GM18519 (cell line): ENCODE measurements around the gene PGM2.

Experiments
- ATAC-seq: cut with Tn5 transposase; IDR thresholded peaks from one replicate; pipeline ENCODE4 v1.9.1; 2021; ENCODE audit warnings: mild to moderate bottlenecking, moderate library complexity; ENCODE audit not compliant: unreplicated experiment, low FRiP score

The PGM2 gene

GRCh38 chr4:37858872-37859271 is 32.4 kb downstream of the PGM2 start:
- no peak for ATAC-seq

DNA sequence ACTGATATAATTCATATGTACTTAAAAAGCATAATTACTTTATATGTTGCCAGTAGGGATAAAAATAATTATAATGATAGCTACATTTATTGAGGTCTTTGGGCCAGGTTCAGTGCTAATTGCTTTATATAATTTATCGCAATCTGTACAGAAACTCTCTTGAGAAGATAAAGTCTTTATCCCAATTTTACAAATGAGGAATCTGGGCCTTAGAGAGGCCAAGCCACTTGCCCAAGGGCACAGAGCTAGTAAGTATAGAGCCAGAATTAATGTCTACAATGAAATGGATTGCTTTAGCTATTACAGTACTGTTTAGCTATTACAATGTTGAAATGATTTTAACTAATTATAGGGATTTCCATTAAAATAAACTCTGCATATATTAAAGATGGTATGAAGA is 33.8 kb downstream of the PGM2 start:
- no peak for ATAC-seq

DNA sequence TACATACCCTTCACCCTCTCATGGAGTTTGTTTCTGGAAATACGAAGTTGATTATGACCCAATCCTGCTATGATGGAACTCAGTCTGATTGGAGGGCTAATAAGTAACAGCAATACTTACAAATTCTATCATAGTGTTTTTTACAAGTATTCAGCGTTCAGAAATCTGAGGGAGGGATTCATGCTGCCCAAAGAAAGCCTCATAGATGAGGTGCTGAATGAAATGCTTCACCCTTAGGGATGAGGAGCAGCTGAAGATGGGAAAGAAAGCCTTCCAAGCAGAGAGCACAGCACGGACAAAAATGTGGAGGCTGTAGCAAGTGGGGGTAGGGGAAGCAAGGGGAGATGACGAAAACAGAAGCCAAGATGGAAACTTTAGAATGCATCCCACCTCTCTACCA is 36.5 kb downstream of the PGM2 start:
- no peak for ATAC-seq

DNA sequence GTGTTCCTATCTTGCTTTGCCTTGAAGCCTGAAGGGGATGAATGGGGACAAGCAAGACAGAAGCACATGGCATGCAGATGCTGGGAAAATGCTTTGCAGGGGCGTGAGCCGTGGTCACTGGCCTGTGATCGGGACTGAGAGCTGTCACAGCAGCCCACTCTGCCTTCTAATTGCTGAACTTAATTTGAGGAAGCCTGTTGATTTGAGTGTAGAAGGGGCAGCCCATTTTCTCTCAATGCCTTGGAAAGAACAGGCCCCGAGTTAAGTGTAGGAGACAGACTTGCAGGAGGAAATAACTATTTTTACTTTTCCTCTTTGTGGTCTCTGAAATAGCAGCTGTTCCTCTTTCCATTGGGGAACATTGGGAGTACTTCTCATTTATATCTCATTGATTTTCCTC is 38.3 kb downstream of the PGM2 start:
- no peak for ATAC-seq

GRCh38 chr4:37865450-37865849 is 39.0 kb downstream of the PGM2 start:
- ATAC-seq, result no peak

GRCh38 chr4:37867102-37867501 is 40.6 kb downstream of the PGM2 start:
- no peak for ATAC-seq

GRCh38 chr4:37868238-37868637 is 41.8 kb downstream of the PGM2 start:
- ATAC-seq, result no peak

DNA sequence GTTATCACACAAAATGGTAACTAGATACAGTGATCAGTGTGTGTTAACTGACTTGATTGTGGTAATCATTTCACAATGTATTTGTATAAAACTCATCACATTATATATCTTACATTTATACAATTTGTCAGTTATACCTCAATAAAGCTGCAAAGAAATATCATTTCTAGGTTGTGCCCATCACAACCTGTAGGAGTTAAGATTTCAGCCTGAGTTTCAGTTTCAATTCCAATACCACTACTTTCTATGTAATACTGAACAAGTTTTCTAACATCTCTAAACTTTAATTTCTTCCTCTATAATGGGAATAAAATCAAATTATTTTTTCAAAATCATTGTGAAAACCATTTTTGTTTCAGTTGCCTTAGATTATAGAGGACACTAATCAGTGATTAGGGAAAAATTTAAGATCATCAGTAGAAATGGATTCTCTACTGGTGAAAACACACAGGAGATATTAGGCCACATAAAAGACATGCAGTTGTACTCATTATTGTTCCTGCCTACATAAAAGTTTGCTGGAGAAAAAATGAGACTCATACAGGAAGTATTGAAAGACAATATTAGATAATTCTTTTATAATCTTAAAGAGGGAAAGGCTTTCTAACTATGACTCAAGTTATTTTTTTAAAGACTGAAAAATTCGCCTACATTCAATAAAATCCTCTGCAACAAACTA is 46.0 kb downstream of the PGM2 start:
- ATAC-seq, result no peak

GRCh38 chr4:37873386-37873785 is 46.9 kb downstream of the PGM2 start:
- no peak for ATAC-seq

GRCh38 chr4:37876156-37876555 is 49.7 kb downstream of the PGM2 start:
- ATAC-seq, result no peak

- no peak for ATAC-seq
Measured at GRCh38 chr4:37879365-37879764, 52.9 kb downstream of the PGM2 start.

- ATAC-seq, result no peak
Measured at GRCh38 chr4:37881811-37882210, 55.3 kb downstream of the PGM2 start.

DNA sequence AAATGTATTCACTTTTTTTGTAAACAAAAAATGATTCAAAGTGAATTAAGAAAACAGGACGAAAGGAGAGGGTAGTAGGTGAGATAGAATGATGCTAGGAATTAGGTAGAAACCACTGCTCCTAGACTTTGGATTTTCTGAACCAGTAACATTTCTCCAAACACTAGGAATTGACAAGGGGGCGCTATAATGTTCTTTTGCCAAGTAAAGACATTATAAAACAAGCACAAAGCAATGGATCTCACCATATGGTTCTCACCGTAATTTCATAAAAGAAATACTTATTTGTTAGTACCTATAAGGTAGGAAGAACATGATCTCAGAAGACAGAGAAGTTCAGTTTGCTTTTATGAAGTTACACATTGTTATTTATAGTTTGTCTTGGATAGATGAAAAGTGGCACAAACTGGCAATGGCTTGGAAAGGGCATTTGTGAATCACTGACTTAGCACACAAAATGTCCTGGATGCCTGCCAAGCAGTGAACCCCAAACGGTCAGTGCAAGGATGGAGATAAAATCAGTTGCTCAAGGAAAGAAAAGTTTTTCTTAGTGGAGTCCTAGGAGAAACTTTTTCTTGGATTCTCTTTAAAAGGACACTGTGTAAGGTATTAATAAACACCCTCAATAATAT is 56.3 kb downstream of the PGM2 start:
- ATAC-seq, result no peak

GRCh38 chr4:37884855-37885487 is 58.5 kb downstream of the PGM2 start:
- no peak for ATAC-seq

- no peak for ATAC-seq
Measured at GRCh38 chr4:37885496-37885895, 59.0 kb downstream of the PGM2 start.

DNA sequence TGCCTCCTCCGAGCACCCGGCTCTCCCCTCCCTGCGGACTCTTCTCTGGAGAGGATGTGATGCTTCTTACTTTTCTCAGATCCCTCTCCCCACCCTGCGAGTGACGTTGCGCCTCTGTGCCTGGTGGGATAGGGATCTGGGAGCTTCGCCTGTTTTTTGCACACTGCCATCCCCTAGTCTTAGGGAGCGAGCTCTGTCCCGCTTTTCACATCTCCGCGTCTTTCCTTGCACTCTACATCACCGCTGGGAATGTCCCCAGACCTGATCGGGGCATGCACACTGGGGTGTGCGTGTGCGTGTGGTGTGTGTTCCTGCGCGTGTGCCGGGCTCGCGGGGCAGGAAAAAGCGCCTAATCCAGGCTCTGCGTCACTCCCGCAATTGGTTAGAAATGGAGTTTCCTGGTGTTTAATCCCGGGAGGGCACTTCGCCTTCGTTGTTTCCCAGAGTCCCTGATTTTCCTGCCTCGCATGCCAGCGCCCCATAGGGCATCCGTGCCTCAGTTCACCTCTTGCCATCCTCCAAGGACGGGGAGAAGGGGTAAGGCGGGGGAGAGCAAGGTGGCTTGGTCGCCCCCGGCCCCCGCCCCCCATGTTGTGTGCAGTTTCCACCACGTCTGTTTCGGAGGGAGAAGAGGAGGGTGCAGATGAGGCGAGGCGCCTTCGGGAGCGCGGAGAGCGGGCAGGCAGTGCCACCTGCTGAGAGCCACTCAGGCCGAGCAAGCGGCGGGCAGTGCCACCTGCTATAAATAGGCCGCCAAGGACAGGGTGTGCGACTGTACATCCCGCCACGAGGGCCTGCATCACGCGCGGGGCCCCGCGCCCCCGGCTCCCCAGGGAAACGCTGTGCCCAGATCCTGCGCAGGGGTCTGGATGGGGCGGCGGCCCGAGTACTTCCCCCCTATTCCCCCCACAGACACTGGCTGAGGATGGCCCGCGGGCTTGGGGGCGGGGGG is 63.6 kb downstream of the PGM2 start:
- no peak for ATAC-seq

GRCh38 chr4:37890801-37891259 is 64.3 kb downstream of the PGM2 start, which contains the start of gene TBC1D1:
Gene TBC1D1, plus strand, starts transcription at chr4:37891084. Its CDS starts 11,012 bp downstream, at chr4:37902096.
- ATAC-seq, result no peak

- peak; percentile 58 for ATAC-seq
Measured at GRCh38 chr4:37891260-37892159, 65.0 kb downstream of the PGM2 start.

GRCh38 chr4:37892641-37893040 is 66.2 kb downstream of the PGM2 start:
- ATAC-seq, result peak; percentile 30

DNA sequence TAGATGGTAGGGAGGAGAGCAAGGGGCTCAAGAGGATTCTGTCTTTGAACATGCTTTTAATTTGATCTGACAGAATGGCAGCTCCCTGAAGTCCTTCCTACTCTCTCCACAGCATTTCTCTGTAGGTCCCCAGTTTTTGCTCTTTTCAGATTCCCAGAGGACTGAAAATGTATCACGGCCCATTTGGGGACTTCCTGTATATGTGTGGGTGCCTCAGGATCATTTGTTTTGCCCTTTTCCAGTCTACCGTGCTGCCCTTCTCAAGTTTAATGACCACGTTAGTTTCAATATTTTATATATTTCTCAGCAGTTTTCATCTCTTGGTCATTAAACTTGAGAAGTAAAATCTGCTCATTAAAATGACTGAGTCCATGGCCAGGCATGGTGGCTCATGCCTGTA is 66.7 kb downstream of the PGM2 start:
- ATAC-seq, result no peak
